ENCODE results near the gene RASA3.

The RASA3 gene

GRCh38 chr13:114046431-114046975, 85.9 kb downstream of the RASA3 start:
- no peak for DNase-seq

GRCh38 chr13:114045113-114045735, 87.2 kb downstream of the RASA3 start:
- DNase-seq = no peak

- DNase-seq = no peak
Measured at GRCh38 chr13:114044486-114044885, 87.9 kb downstream of the RASA3 start.

- no peak for DNase-seq
Measured at GRCh38 chr13:114043421-114044053, 88.9 kb downstream of the RASA3 start.

- no peak for DNase-seq
Measured at GRCh38 chr13:114042066-114042815, 90.2 kb downstream of the RASA3 start.

GRCh38 chr13:114041493-114041892, 90.9 kb downstream of the RASA3 start:
- no peak for DNase-seq

- DNase-seq = no peak
Measured at GRCh38 chr13:114039471-114040141, 92.8 kb downstream of the RASA3 start.

GRCh38 chr13:114038900-114039299, 93.5 kb downstream of the RASA3 start:
- no peak for DNase-seq

- no peak for DNase-seq
Measured at GRCh38 chr13:114038211-114038613, 94.2 kb downstream of the RASA3 start.

GRCh38 chr13:114037674-114038073, 94.7 kb downstream of the RASA3 start:
- DNase-seq = no peak

GRCh38 chr13:114035583-114036531, 96.6 kb downstream of the RASA3 start:
- DNase-seq = no peak

GRCh38 chr13:114035186-114035582, 97.2 kb downstream of the RASA3 start:
- DNase-seq = no peak

- no peak for DNase-seq
Measured at GRCh38 chr13:114034481-114034891, 97.9 kb downstream of the RASA3 start.

GRCh38 chr13:114033541-114034315, 98.7 kb downstream of the RASA3 start:
- DNase-seq = no peak

- no peak for DNase-seq
Measured at GRCh38 chr13:114032126-114032799, 100.2 kb downstream of the RASA3 start.

- DNase-seq = no peak
Measured at GRCh38 chr13:114031631-114032030, 100.8 kb downstream of the RASA3 start.

GRCh38 chr13:114030666-114031610, 101.5 kb downstream of the RASA3 start:
- DNase-seq = no peak

- no peak for DNase-seq
Measured at GRCh38 chr13:114029866-114030625, 102.4 kb downstream of the RASA3 start.

- DNase-seq = no peak
Measured at GRCh38 chr13:114027826-114028225, 104.6 kb downstream of the RASA3 start.
